Upper lobe of right lung (tissue), 1 donor: ENCODE results near the gene PAN3. TPM values are rescaled to one million over a fixed set of nuclear protein-coding genes. Genes with fewer than 3 reads are reported as not detected.

ENCODE experiments used
- ATAC-seq: fragments of 200-7000 bp; cut with Tn5 transposase; one replicate; pipeline ENCODE4 v1.9.1; 2020; ENCODE audit warnings: mild to moderate bottlenecking, moderate library complexity
- DNase-seq: peaks from one replicate; pipeline ENCODE4 v3.0.0-alpha.2; 2020
- H3K27ac ChIP-seq: fragments of 200-600 bp; one replicate; pipeline ENCODE4 v1.8.0; 2022
- H3K27me3 ChIP-seq: fragments of 200-600 bp; one replicate; pipeline ENCODE4 v1.8.0; 2022; ENCODE audit warnings: mild to moderate bottlenecking
- H3K36me3 ChIP-seq: fragments of 200-600 bp; one replicate; pipeline ENCODE4 v1.8.0; 2022
- H3K4me1 ChIP-seq: fragments of 200-600 bp; one replicate; pipeline ENCODE4 v1.8.0; 2022
- H3K4me3 ChIP-seq: fragments of 200-600 bp; one replicate; pipeline ENCODE4 v1.8.0; 2022; ENCODE audit warnings: mild to moderate bottlenecking
- H3K9me3 ChIP-seq: fragments of 200-600 bp; one replicate; pipeline ENCODE4 v1.8.0; 2022
- CTCF ChIP-seq: fragments of 200-600 bp; IDR thresholded peaks from one replicate; pipeline ENCODE4 v1.8.0; 2022; ENCODE audit warnings: antibody characterized with exemption
- intact Hi-C: fragments of 100-400 bp; cut with DNase I; formaldehyde crosslinking; loops from one replicate; pipeline ENCODE4 v1.11.0; 2022
- total RNA-seq: library from RNA; stranded (reverse); fragmentation: NEBNext Ultra II Directional; extraction: Animal tissue kit (Norgen Biotek cat#: 25700); gene quantifications from one replicate; pipeline ENCODE4 v1.2.1, GENCODE V29; 2021
- donor health status: DM: no; HTN: yes; CAD: no; lungs with severe emphysema.

The PAN3 gene
- total RNA-seq, 1 donor from 2014 or later, result 34.3 TPM

- no peak overlapping the region for H3K4me3 ChIP-seq
- DNase-seq (no peak), ATAC-seq (no peak)
- TF ChIP-seq CTCF, result no peak
- H3K36me3 ChIP-seq, result no peaks in the 10 kb centered on the region
- no peak overlapping the region for H3K27ac ChIP-seq
- H3K27me3 ChIP-seq, result no peaks in the 10 kb centered on the region
- intact Hi-C loops, result no loop called here
- H3K9me3 ChIP-seq, result no peaks in the 10 kb centered on the region
- H3K4me1 ChIP-seq, result no peaks in the 10 kb centered on the region
Measured at GRCh38 chr13:28129911-28130693, 8.2 kb upstream of the PAN3 start.

GRCh38 chr13:28131646-28132045 is 6.7 kb upstream of the PAN3 start:
- Histone ChIP-seq H3K4me1 (peaks cover under 1% of the 10 kb centered on the region), H3K4me3 (no peak overlapping the region), H3K27ac (no peak overlapping the region), H3K36me3 (no peaks in the 10 kb centered on the region), H3K27me3 (no peaks in the 10 kb centered on the region), H3K9me3 (no peaks in the 10 kb centered on the region)
- no peak for TF ChIP-seq CTCF
- ATAC-seq (no peak), DNase-seq (no peak)
- intact Hi-C loops, result no loop called here

GRCh38 chr13:28136916-28137315 is 1.4 kb upstream of the PAN3 start:
- H3K4me3 ChIP-seq, result peak overlapping the region; percentile 99
- no peak for DNase-seq

GRCh38 chr13:28137596-28137995 is 749 bp upstream of the PAN3 start:
- intact Hi-C loops, result no loop called here
- DNase-seq, result no peak

More at GRCh38 chr13:28136916-28137315, 1.4 kb upstream of the PAN3 start:
- Histone ChIP-seq H3K27ac (peak overlapping the region; percentile 96), H3K9me3 (no peaks in the 10 kb centered on the region), H3K27me3 (no peaks in the 10 kb centered on the region), H3K36me3 (no peaks in the 10 kb centered on the region), H3K4me1 (peaks cover 15% of the 10 kb centered on the region)
- intact Hi-C loops, result no loop called here
- no peak for ATAC-seq
- TF ChIP-seq CTCF, result no peak

GRCh38 chr13:28138756-28139470 is 568 bp downstream of the PAN3 start:
- ATAC-seq, result peak; percentile 89
- Histone ChIP-seq H3K4me1 (peaks cover 27% of the 10 kb centered on the region), H3K36me3 (no peaks in the 10 kb centered on the region), H3K9me3 (no peaks in the 10 kb centered on the region), H3K27ac (peak overlapping the region; percentile 96), H3K4me3 (peak overlapping the region; percentile 99), H3K27me3 (no peaks in the 10 kb centered on the region)
- no peak for TF ChIP-seq CTCF
- intact Hi-C loops, result no loop called here
- DNase-seq, result peak; percentile 93

More at GRCh38 chr13:28137596-28137995, 749 bp upstream of the PAN3 start:
- Histone ChIP-seq H3K27me3 (no peaks in the 10 kb centered on the region), H3K4me3 (peak overlapping the region; percentile 99), H3K9me3 (no peaks in the 10 kb centered on the region), H3K36me3 (no peaks in the 10 kb centered on the region), H3K27ac (peak overlapping the region; percentile 96), H3K4me1 (peaks cover 17% of the 10 kb centered on the region)
- no peak for ATAC-seq
- no peak for TF ChIP-seq CTCF
